Upper lobe of right lung (tissue), 1 donor: ENCODE measurements around the gene S1PR3. TPM values are rescaled to one million over a fixed set of nuclear protein-coding genes. Genes with fewer than 3 reads are reported as not detected.

ENCODE experiments used
- ATAC-seq: fragments of 200-7000 bp; cut with Tn5 transposase; one replicate; pipeline ENCODE4 v1.9.1; 2020; ENCODE audit warnings: mild to moderate bottlenecking, moderate library complexity
- DNase-seq: peaks from one replicate; pipeline ENCODE4 v3.0.0-alpha.2; 2020
- H3K27ac ChIP-seq: fragments of 200-600 bp; one replicate; pipeline ENCODE4 v1.8.0; 2022
- H3K27me3 ChIP-seq: fragments of 200-600 bp; one replicate; pipeline ENCODE4 v1.8.0; 2022; ENCODE audit warnings: mild to moderate bottlenecking
- H3K36me3 ChIP-seq: fragments of 200-600 bp; one replicate; pipeline ENCODE4 v1.8.0; 2022
- H3K4me1 ChIP-seq: fragments of 200-600 bp; one replicate; pipeline ENCODE4 v1.8.0; 2022
- H3K4me3 ChIP-seq: fragments of 200-600 bp; one replicate; pipeline ENCODE4 v1.8.0; 2022; ENCODE audit warnings: mild to moderate bottlenecking
- H3K9me3 ChIP-seq: fragments of 200-600 bp; one replicate; pipeline ENCODE4 v1.8.0; 2022
- CTCF ChIP-seq: fragments of 200-600 bp; IDR thresholded peaks from one replicate; pipeline ENCODE4 v1.8.0; 2022; ENCODE audit warnings: antibody characterized with exemption
- intact Hi-C: fragments of 100-400 bp; cut with DNase I; formaldehyde crosslinking; loops from one replicate; pipeline ENCODE4 v1.11.0; 2022
- total RNA-seq: library from RNA; stranded (reverse); fragmentation: NEBNext Ultra II Directional; extraction: Animal tissue kit (Norgen Biotek cat#: 25700); gene quantifications from one replicate; pipeline ENCODE4 v1.2.1, GENCODE V29; 2021
- donor health status: DM: no; HTN: yes; CAD: no; lungs with severe emphysema.

The S1PR3 gene
- total RNA-seq, 1 donor from 2014 or later: 10.2 TPM

GRCh38 chr9:89011683-89012082 is 20.4 kb downstream of the S1PR3 start:
- no peak for TF ChIP-seq CTCF
- no peaks in the 10 kb centered on the region for H3K9me3 ChIP-seq

GRCh38 chr9:89012294-89013042 is 21.2 kb downstream of the S1PR3 start:
- intact Hi-C loops: no loop called here

More at GRCh38 chr9:89011683-89012082, 20.4 kb downstream of the S1PR3 start:
- no peak for DNase-seq
- Histone ChIP-seq H3K4me3 (no peak overlapping the region), H3K27me3 (no peaks in the 10 kb centered on the region), H3K27ac (no peak overlapping the region), H3K4me1 (no peaks in the 10 kb centered on the region), H3K36me3 (no peaks in the 10 kb centered on the region)
- intact Hi-C loops: no loop called here
- ATAC-seq: no peak

GRCh38 chr9:89013660-89014059 is 22.4 kb downstream of the S1PR3 start:
- intact Hi-C loops: no loop called here
- Histone ChIP-seq H3K4me1 (no peaks in the 10 kb centered on the region), H3K9me3 (no peaks in the 10 kb centered on the region), H3K36me3 (no peaks in the 10 kb centered on the region), H3K27ac (no peak overlapping the region), H3K27me3 (no peaks in the 10 kb centered on the region), H3K4me3 (no peak overlapping the region)
- ATAC-seq (no peak), DNase-seq (no peak)
- no peak for TF ChIP-seq CTCF

More at GRCh38 chr9:89012294-89013042, 21.2 kb downstream of the S1PR3 start:
- no peak for TF ChIP-seq CTCF
- Histone ChIP-seq H3K27me3 (no peaks in the 10 kb centered on the region), H3K36me3 (no peaks in the 10 kb centered on the region), H3K27ac (no peak overlapping the region), H3K4me1 (no peaks in the 10 kb centered on the region), H3K9me3 (no peaks in the 10 kb centered on the region), H3K4me3 (no peak overlapping the region)
- DNase-seq (no peak), ATAC-seq (no peak)

- H3K4me1 ChIP-seq: no peaks in the 10 kb centered on the region
- TF ChIP-seq CTCF: no peak
- no peaks in the 10 kb centered on the region for H3K36me3 ChIP-seq
- intact Hi-C loops: no loop called here
- H3K27me3 ChIP-seq: no peaks in the 10 kb centered on the region
- DNase-seq: no peak
- H3K9me3 ChIP-seq: no peaks in the 10 kb centered on the region
- no peak for ATAC-seq
- no peak overlapping the region for H3K27ac ChIP-seq
- H3K4me3 ChIP-seq: no peak overlapping the region
Observed at GRCh38 chr9:89014153-89014552, 22.9 kb downstream of the S1PR3 start.

- H3K27me3 ChIP-seq: no peaks in the 10 kb centered on the region
- H3K9me3 ChIP-seq: no peaks in the 10 kb centered on the region
- H3K36me3 ChIP-seq: no peaks in the 10 kb centered on the region
- ATAC-seq: no peak
- intact Hi-C loops: no loop called here
- no peaks in the 10 kb centered on the region for H3K4me1 ChIP-seq
- TF ChIP-seq CTCF: no peak
- H3K27ac ChIP-seq: no peak overlapping the region
- H3K4me3 ChIP-seq: no peak overlapping the region
- no peak for DNase-seq
Observed at GRCh38 chr9:89015336-89015735, 24.1 kb downstream of the S1PR3 start.
